OCI-LY7 (cell line): ENCODE results near the gene ARHGEF11. TPM values are rescaled to one million over a fixed set of nuclear protein-coding genes. Genes with fewer than 3 reads are reported as not detected.

Source experiments
- BruUV-seq: library from RNA; stranded (reverse); fragments of 400-500 nt; replicated peaks from 2 replicates; lab custom pipeline; 2021; lab: Mats Ljungman, UMichigan
- CTCF ChIA-PET: fragments of 300-600 bp; sonication (Branson Sonifier 250); formaldehyde crosslinking; loops from one replicate; lab custom pipeline; 2022; ENCODE audit warnings: antibody characterized with exemption; ENCODE audit not compliant: unreplicated experiment; lab: Charles Lee
- POLR2A ChIA-PET: fragments of 300-600 bp; sonication (Branson Sonifier 250); formaldehyde crosslinking; loops from one replicate; lab custom pipeline; 2022; ENCODE audit warnings: antibody characterized with exemption; lab: Charles Lee
- DNase-seq: peaks from one replicate; pipeline ENCODE4 v3.0.0-alpha.2; 2015; ENCODE audit warnings: low spot score
- H2AFZ ChIP-seq: fragments of 200-600 bp; sonication (generic), shearing (Covaris generic); 2 replicates; pipeline ENCODE4 v1.6.1; 2014; ENCODE audit warnings: mild to moderate bottlenecking, antibody characterized with exemption, low read length, moderate library complexity
- H3K27ac ChIP-seq: fragments of 200-600 bp; sonication (generic); 2 replicates; pipeline ENCODE4 v1.5.1; 2014; ENCODE audit warnings: mixed run types, low read depth, mild to moderate bottlenecking, moderate library complexity, low read length, inconsistent platforms; ENCODE audit not compliant: poor library complexity, severe bottlenecking
- H3K36me3 ChIP-seq: fragments of 200-600 bp; sonication (generic); 2 replicates; pipeline ENCODE4 v1.6.1; 2014; ENCODE audit warnings: mild to moderate bottlenecking, antibody characterized with exemption, low read length, moderate library complexity, mixed read lengths; ENCODE audit not compliant: insufficient read depth
- H3K4me1 ChIP-seq: fragments of 200-600 bp; sonication (generic); 2 replicates; pipeline ENCODE4 v1.5.1; 2014; ENCODE audit warnings: mild to moderate bottlenecking, low read length; ENCODE audit not compliant: insufficient read depth, poor library complexity, severe bottlenecking
- H3K4me2 ChIP-seq: fragments of 200-600 bp; sonication (generic); 2 replicates; pipeline ENCODE4 v1.6.1; 2014; ENCODE audit warnings: mild to moderate bottlenecking, low read length
- H3K4me3 ChIP-seq: fragments of 200-600 bp; sonication (generic); 2 replicates; pipeline ENCODE4 v1.5.1; 2014; ENCODE audit warnings: mild to moderate bottlenecking, low read depth, low read length; ENCODE audit not compliant: poor library complexity, severe bottlenecking
- H3K79me2 ChIP-seq: fragments of 200-600 bp; sonication (generic); 2 replicates; pipeline ENCODE4 v1.6.1; 2016; ENCODE audit warnings: low read depth, mild to moderate bottlenecking, low read length, moderate library complexity, mixed read lengths; ENCODE audit not compliant: insufficient read depth
- H3K9me2 ChIP-seq: fragments of 200-600 bp; sonication (generic); 2 replicates; pipeline ENCODE4 v1.6.1; 2016; ENCODE audit warnings: mild to moderate bottlenecking, low read length, mixed read lengths; ENCODE audit not compliant: insufficient read depth
- H3K9me3 ChIP-seq: fragments of 200-600 bp; sonication (generic); 2 replicates; pipeline ENCODE4 v1.6.1; 2014; ENCODE audit warnings: mild to moderate bottlenecking, mixed run types, low read length, mixed read lengths
- H4K20me1 ChIP-seq: fragments of 200-600 bp; sonication (generic); 2 replicates; pipeline ENCODE4 v1.6.1; 2014; ENCODE audit warnings: mild to moderate bottlenecking, antibody characterized with exemption, low read length, moderate library complexity, mixed read lengths; ENCODE audit not compliant: insufficient read depth
- CTCF ChIP-seq: fragments of 200-600 bp; sonication (generic); conservative IDR thresholded peaks from 2 replicates; pipeline ENCODE4 v1.5.1; 2014; ENCODE audit warnings: mild to moderate bottlenecking, antibody characterized with exemption, low read length, moderate library complexity, mixed read lengths
- EZH2phosphoT487 ChIP-seq: fragments of 200-600 bp; sonication (generic); IDR thresholded peaks from 2 replicates; pipeline ENCODE4 v1.6.1; 2018; ENCODE audit warnings: low read depth, borderline replicate concordance, mild to moderate bottlenecking, mixed run types, antibody characterized with exemption, low read length, moderate library complexity, mixed read lengths
- intact Hi-C: fragments of 100-400 bp; cut with micrococcal nuclease; formaldehyde crosslinking; loops from one replicate; pipeline ENCODE4 v1.10.0; 2022; ENCODE audit not compliant: unreplicated experiment
- total RNA-seq, 2 experiments: library from RNA; depleted of rRNA in 1 of 2; stranded (reverse); fragments of >200 nt in 1 of 2; shearing (Covaris generic) in 1 of 2; gene quantifications; 2 replicates each; pipeline ENCODE4 v1.2.3, GENCODE V29; 2014 to 2022

The ARHGEF11 gene
- total RNA-seq, 2 experiments from 2014 or later: 1.5 to 3.4 TPM

- TF ChIP-seq CTCF: no peak
- TF ChIP-seq EZH2phosphoT487: no peak
- CTCF ChIA-PET: no interaction called here
- no TSS peak for BruUV-seq
Measured at GRCh38 chr1:156913809-156914387, 131.6 kb downstream of the ARHGEF11 start.

GRCh38 chr1:156912861-156913808 is 132.4 kb downstream of the ARHGEF11 start:
- no peak overlapping the region for H3K4me3 ChIP-seq
- no peak for DNase-seq
- H4K20me1 ChIP-seq: no peaks in the 10 kb centered on the region
- intact Hi-C loops: no loop called here
- no peak overlapping the region for H3K4me2 ChIP-seq
- POLR2A ChIA-PET: no interaction called here
- no peak overlapping the region for H3K27ac ChIP-seq
- no peaks in the 10 kb centered on the region for H3K9me2 ChIP-seq
- H3K9me3 ChIP-seq: no peaks in the 10 kb centered on the region
- no peak overlapping the region for H2AFZ ChIP-seq
- BruUV-seq: no TSS peak
- H3K36me3 ChIP-seq: no peaks in the 10 kb centered on the region
- no peaks in the 10 kb centered on the region for H3K79me2 ChIP-seq
- no peaks in the 10 kb centered on the region for H3K4me1 ChIP-seq
- TF ChIP-seq EZH2phosphoT487: no peak
- TF ChIP-seq CTCF: no peak
- CTCF ChIA-PET: no interaction called here

More at GRCh38 chr1:156913809-156914387, 131.6 kb downstream of the ARHGEF11 start:
- Histone ChIP-seq H3K4me3 (no peak overlapping the region), H4K20me1 (no peaks in the 10 kb centered on the region), H3K79me2 (no peaks in the 10 kb centered on the region), H3K9me3 (no peaks in the 10 kb centered on the region), H3K4me2 (no peak overlapping the region), H3K9me2 (no peaks in the 10 kb centered on the region), H3K4me1 (no peaks in the 10 kb centered on the region), H2AFZ (no peak overlapping the region), H3K27ac (no peak overlapping the region), H3K36me3 (no peaks in the 10 kb centered on the region)
- no peak for DNase-seq
- intact Hi-C loops: no loop called here
- POLR2A ChIA-PET: no interaction called here
